Activated T-helper 9 cell treated with anti-CD3 and anti-CD28 coated beads, Interleukin-2, amount 50 U/mL, for 16 hours (primary cell): ENCODE data around the gene OR1I1.

Source experiments
- DNase-seq: peaks from one replicate; pipeline ENCODE4 v3.0.0-alpha.2; 2020; ENCODE audit warnings: low read depth

The OR1I1 gene

DNA sequence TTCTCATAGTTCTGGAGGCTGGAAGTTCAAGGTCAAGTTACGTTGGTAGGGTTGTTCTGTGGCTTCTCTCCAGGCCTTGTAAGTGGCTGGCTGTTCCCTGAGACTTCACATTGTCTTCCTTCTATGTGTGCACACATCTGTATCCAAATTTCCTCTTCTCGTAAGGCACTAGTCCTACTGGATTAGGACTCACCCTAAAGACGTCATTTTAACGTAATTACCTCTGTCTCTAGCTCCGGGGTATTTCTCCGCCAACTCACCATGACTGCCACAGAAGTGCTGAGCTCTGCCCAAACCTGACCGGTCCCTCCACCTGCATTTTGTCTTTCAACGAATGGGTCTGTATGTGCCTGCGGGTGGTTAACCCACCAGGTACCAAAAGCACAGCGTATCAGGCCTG is 16.4 kb downstream of the OR1I1 start:
- no peak for DNase-seq

DNA sequence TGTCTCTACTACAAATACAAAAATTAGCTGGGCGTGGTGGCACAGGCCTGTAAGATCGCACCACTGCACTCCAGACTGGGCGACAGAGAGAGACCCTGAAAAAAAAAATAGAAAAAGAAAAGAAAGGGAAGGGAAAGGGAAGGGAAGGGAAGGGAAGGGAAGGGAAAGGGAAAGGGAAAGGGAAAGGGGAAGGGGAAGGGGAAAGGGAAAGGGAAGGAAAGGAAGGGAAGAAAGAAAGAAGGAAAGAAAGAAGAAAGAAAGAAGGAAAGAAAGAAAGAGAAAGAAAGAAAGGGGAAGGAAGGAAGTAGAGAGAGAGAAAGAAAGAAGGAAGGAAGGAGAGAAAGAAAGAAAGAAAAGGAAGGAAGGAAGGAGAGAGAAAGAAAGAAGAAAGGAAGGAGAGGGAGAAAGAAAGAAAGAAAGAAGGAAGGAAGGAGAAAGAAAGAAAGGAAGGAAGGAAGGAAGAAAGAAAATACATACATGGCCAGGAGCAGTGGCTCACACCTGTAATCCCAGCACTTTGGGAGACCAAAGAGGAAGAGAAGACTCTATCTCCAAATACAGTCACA is 17.1 kb downstream of the OR1I1 start:
- no peak for DNase-seq

DNA sequence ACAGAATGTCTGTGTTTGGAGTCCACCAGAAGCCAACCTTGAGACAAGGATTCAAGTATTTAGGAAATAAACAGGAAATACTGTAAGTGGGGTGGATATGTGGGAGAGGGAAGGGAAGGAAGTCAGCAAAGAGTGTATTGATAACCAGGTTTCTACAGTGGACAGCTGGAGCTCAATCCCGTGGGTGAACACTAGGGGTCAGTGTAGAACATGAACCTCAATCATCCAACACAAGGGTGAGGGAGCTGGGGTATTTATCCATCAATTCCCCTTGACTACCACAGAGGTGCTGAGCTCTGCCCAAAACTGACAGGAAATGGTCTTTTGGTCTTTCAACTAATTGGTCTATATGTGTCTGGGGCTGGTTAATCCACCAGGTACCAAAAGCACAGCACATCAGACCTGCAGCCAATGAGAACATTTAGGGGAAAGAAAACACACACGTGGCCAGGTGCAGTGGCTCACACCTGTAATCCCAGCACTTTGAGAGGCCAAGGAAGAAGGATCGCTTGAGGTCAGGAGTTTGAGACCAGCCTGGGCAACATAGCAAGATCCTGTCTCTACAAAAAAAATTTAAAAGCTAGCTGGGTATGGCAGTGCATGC is 19.6 kb downstream of the OR1I1 start:
- no peak for DNase-seq

DNA sequence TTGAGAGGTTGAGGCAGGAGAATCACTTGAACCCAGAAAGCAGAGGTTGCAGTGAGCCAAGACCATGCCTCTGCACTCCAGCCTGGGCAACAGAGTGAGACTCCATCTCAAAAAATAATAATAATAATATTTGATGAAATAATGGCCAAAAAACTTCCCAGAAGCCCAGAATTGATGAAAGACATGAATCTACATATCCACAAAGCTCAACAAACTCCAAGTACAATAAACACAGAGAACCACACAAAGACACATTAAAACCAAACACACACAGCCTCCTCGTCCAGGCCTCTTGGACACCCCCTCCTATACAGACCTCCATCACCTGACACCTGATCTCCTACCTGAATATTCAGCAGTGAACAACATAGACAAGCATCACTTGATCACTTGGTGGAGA is 22.0 kb downstream of the OR1I1 start:
- no peak for DNase-seq

DNA sequence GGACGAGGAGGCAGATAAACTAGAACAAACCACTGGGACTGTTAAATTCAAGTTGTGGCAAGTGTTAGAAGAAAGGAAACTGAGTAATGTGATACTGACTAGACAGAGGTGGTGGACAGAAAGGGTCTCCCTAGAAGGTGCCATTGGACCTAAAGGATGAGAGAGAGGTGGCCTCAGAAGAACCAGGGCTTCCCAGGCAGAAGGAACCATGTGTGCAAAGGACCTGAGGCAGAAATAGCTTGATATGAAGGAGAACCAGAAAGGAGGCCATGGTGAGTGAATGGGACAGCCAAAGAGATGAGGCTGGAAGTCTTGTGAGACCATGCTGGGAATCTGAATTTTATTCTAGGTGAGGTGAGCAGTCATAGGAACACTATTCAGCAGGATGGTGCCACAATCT is 22.4 kb downstream of the OR1I1 start:
- no peak for DNase-seq

DNA sequence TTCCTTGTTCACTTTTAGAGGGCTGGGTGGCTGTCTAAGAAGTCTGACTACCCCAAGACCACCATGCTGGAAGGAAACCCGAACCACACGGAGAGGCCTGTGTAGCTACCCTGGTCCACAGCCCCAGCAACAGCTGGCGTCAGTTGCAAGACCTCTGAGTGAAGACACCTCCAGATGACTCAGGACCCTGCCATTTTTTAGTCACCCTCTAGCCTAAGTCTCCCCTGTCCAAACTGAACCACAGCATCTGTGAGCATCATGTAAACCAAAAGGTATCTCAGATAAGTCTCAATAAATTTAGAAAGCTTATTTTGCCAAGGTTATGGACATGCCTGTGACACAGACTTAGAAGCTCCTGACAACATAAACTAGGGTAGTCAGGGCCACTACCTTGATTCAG is 23.0 kb downstream of the OR1I1 start:
- no peak for DNase-seq

DNA sequence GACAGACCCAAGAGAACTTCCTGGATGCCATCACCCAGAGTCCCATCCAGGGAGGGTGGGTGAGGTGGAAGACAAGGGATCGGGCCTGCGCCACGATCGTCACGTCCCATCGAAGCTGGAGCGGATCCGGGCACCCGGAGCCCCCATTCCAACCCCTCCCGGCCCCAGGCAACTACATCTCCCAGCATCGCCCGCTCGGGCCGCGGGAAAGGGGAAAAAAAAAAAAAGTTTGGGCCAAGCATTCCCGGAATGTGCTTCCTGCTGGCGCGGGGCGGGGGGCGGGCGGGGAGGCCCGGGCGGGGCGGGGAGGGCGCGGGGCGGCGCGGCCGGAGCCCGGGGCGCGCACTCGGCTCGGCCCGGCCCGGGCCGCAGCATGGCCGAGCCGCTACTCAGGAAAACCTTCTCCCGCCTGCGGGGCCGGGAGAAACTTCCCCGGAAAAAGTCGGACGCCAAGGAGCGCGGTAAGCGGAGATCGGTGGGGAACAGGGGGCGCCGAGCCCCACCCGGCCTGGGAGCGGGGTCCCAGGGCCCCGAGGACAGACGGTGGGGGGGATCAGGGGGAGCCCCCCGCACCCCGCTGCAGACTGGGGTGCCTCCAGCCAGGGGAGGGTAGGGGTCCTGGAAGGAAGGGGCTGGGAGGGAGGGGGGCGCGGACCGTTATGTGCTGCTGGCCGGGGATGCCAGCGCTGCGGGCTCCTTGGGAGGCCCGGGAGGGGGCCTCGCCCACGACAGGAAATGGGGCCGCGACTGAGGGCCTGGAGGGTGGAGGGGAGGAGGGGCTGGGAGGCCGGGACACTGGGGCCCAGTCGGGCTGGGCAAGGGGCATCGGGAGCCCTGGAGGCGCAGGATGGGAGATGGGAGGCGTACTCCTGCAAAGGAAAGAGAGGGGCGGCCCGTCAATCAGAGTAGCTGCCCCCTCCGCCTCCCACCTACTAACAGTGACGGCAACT is 25.3 kb downstream of the OR1I1 start, which contains the start of gene SYDE1:
SYDE1 (plus strand) TSS at position 341 of the 950 bp plus-strand sequence; CDS start at position 374, 33 bp downstream.
- DNase-seq: no peak

DNA sequence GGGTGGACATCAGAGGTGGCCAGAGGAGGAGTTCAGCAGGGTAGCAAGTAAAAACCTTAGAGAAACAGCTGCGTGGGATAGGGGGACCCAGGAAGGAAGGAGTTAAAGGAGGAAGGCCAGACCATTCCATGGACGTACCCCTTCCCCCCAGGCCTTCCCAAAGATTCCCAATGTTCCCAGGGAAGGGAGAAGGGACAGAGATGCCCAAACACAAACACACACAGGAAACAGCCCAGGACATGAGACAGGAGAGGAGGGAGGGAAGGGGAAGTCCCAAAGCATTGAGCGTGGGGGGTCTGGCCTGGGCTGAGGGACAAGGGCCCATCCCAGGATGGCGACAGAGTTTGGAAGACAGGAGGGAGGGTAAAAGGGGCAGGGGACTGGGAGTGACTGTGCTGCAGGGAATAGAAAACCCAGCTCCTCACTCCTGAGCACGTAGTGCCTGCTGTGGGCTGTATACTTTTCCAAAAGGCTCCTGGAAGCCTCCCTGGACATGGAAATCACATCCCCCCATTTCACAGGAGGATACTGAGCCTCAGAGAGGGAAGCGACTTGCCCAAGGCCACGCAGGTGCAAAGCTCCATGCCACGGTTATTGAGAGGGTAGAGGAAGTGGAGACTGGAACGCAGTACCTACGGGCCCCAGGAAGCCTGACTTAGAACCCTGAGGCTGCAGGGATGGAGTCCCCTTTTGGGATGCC is 26.3 kb downstream of the OR1I1 start:
- DNase-seq: no peak

DNA sequence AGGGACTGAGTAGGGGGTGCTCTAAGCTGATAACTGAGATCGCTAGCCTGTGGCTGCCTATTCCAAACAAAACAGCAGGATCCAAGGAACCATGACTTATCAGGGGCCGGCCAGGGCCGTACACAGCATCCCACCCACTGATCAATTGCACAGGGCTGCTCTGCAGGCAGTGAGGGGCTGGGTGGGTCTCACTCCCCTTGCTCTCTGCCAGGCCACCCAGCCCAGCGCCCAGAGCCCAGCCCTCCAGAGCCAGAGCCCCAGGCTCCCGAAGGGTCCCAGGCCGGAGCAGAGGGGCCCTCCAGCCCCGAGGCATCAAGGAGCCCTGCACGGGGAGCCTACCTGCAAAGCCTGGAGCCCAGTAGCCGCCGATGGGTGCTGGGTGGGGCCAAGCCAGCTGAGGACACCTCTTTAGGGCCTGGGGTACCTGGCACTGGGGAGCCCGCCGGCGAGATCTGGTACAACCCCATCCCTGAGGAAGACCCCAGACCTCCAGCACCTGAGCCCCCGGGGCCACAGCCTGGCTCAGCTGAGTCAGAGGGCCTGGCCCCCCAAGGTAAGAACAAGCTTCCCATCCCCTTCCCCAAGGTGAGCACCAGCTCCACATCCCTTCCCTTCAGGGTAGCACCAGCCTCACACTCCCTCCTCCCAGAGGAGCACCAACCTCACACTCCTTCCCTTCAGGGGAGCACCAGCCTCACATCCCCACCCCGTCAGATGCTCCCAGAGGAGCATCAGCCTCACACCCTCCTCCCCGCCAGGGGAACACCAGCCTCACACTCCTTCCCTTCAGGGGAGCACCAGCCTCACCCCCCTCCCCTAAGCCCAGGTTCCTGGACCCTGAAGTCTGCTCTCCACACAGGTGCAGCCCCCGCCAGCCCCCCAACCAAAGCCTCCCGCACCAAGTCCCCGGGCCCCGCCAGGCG is 27.1 kb downstream of the OR1I1 start:
- DNase-seq: no peak

DNA sequence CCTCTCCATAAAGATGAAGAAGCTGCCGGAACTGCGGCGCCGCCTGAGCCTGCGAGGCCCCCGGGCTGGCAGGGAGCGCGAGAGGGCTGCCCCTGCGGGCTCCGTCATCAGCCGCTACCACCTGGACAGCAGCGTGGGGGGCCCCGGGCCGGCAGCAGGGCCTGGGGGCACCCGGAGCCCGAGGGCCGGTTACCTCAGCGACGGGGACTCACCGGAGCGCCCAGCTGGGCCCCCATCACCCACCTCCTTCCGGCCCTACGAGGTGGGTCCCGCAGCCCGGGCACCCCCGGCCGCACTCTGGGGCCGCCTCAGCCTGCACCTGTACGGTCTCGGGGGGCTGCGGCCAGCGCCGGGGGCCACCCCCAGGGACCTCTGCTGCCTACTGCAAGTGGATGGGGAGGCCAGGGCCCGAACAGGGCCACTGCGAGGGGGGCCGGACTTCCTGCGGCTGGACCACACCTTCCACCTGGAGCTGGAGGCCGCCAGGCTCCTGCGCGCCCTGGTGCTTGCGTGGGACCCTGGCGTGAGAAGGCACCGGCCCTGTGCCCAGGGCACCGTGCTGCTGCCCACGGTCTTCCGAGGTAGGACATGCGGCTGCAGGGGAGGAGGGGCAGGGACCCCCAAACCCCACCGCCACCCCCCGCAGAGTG is 27.9 kb downstream of the OR1I1 start:
- DNase-seq: no peak

DNA sequence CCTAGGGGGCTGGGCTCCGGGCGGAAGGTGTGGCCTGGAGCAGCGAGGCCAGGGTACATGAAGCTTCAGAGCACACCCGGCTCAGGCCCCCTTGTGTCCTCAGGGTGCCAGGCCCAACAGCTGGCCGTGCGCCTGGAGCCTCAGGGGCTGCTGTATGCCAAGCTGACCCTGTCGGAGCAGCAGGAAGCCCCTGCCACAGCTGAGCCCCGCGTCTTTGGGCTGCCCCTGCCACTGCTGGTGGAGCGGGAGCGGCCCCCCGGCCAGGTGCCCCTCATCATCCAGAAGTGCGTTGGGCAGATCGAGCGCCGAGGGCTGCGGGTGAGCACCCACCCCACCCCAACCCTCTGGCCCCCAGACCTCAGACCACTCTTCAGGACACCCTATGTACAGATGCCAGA is 28.4 kb downstream of the OR1I1 start:
- no peak for DNase-seq

DNA sequence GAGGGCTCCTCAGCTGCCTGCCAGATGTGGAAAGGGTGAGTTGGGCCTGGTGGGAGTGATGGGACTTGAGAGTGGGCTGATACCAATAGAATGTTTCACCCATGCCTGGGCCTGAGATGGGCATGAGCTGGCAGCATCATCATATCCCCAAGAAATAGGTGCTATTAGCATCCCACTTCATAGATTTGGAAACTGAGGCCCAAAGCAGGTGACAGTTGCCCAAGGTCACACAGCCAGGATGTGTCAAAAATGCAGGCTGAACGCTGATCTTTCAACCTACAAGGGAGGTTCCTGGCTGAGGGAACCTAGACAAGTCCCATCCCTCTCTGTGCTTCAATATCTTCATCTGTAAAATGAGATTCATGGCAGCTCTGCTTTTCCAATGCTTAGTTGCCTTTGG is 29.7 kb downstream of the OR1I1 start:
- no peak for DNase-seq

DNA sequence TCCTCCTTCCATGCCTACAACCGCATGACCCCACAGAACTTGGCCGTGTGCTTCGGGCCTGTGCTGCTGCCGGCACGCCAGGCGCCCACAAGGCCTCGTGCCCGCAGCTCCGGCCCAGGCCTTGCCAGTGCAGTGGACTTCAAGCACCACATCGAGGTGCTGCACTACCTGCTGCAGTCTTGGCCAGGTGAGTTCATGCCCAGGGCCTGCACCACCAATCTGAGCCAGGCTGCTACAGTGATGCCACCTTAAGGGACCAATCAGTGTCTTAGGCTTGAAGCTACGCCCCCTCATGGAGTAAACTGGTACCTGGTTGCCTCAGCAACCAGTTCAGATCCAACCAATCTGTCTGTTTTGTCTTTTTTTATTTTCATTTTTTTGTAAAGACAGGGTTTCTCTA is 30.4 kb downstream of the OR1I1 start:
- DNase-seq: no peak

DNA sequence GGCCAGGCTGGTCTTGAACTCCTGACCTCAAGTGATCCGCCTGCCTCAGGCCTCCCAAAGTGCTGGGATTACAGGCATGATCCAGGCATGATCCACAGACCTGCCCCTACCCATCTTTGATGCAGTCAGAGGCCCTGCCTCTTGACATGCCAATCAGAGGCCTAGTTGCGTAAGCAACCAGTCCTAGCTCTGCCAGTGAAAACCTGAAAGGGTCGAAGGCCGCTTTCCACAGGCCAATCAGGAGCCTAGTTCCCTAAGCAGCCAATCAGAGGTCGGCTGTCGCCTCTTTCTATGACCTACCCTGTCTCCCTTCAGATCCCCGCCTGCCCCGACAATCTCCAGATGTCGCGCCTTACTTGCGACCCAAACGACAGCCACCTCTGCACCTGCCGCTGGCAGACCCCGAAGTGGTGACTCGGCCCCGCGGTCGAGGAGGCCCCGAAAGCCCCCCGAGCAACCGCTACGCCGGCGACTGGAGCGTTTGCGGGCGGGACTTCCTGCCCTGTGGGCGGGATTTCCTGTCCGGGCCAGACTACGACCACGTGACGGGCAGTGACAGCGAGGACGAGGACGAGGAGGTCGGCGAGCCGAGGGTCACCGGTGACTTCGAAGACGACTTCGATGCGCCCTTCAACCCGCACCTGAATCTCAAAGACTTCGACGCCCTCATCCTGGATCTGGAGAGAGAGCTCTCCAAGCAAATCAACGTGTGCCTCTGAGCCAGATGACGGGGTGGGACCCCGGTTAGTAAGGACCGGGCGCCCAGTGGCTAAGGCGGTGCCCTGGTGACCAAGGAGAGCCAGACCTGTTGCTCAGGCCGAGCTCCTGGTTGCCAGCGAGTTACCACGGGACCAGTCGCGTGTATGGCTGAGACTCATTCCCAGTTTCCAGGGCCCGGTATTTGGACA is 31.5 kb downstream of the OR1I1 start:
- no peak for DNase-seq

DNA sequence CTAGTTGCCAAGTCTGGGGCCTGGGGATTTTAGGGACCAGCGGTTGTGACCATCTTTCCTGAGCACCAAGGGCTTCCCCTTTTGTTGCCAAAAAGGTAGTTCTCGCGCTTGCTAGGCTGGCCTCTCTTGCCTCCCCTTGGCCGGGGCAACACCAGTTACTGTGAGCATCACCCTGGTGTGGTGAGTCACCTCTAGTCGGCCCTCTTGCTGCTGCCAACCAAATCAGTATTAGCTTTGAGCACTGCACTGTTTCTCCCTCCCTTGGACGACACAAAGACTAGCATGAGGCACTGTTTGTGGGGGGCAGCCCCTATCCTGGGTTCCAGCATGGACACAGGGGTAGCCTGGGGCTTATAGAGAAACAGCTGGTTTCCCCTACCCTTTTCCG is 32.1 kb downstream of the OR1I1 start:
- no peak for DNase-seq

DNA sequence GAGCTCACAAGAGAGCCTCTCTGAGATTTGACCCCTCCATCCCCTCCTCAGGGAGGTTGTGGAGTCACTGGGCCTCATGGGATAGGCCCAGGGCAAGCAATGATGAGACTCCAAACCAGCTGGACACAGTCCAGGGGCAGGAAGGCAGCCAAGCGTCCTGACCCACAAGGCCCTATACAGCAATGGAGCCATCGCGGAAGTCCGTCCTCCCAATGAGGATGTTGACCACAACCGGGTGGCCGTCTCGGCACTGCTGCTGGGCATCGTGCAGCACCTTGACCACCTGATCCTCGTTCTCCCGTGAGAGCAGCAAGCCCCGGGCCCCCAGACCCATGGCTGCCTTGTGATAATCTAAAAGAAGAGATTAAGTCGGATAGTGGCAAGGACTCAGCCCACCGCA is 33.1 kb downstream of the OR1I1 start:
- no peak for DNase-seq

DNA sequence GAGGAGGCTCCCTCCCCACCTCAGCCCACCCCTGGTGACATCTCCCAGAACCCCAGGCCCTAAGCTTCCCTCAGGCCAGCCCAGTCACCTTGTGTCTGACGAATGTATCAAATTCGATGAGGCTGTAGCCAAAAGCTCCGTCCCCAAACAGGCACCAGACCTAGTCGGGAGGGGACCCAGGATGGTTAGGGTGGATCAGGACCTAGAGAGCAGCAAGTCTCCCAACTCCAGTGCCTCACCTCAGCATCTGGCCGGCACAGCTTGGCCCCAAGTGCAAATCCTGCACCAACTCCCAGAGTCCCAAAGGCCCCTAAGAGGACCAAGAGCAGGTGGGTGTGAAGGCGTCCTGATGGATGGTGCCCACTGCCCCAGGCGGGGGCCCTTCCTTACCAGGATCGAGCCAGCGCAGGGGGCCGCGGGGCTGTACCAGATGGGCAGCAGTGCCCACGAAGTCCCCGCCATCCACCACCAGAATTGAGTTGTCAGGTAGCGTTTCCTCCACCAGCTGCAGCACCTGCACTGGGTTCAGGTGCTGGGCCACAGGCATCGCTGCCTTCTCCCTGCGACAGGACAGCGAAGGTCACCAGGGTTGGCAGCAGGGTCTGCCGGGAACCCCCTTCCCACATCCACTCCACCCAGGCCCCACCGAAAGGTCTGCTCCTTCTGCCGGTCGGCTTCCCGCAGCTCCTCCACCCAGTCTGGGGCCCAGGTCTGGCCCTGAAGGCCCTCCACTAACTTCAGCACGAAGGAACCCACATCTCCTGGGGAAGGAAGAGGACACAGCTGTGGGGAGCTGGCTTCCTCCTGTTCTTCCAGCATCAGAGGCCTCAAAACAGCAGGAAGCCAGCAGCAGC is 34.0 kb downstream of the OR1I1 start:
- no peak for DNase-seq

DNA sequence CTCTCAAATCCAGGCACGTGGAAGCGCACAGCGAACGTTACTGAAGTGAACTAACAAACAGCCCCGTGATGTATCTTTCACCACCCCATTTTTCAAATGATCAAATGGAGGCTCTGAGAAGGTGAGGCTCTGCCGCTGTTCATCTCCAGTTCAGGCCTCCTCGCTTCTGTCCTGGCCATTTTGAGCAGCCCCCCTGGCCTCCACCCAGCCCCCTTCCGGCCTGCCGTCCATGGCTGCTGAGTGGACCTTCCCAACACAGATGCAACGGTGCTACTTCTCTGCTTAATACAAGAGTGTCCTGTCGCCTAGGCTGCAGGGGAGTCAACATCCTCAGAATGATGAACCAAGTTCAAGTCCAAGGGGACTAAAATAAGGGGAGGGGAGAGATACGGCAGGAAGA is 34.8 kb downstream of the OR1I1 start:
- DNase-seq: no peak

DNA sequence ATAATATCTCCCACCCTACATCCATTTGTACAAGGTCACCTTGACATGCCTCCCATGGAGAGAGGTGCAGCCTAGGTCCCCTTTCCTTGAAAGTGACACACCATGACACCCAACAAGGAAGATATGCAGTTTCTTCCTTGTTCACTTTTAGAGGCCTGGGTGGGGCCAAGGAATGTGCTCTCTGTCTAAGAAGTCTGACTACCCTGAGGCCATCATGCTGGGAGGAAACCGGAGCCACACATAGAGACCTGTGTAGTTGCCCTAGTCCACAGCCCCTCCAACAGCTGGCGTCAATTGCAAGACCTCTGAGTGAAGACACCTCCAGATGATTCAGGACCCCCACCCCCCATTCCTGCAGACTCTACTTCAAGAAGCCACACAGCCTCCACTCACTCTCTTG is 36.2 kb downstream of the OR1I1 start:
- no peak for DNase-seq
